GM12878 (cell line): ENCODE measurements around the gene GFRA1.

ENCODE experiments used
- CHD2 ChIP-seq: IDR thresholded peaks from 2 replicates; pipeline ENCODE4 v1.6.1; 2011; ENCODE audit warnings: low read depth, low read length, improper control_type of control experiment, borderline replicate concordance
- POLR2A ChIP-seq: IDR thresholded peaks from 2 replicates; pipeline ENCODE4 v1.6.1; 2011; ENCODE audit warnings: low read depth, mild to moderate bottlenecking, low read length
- RAD21 ChIP-seq: IDR thresholded peaks from 2 replicates; pipeline ENCODE4 v1.6.1; 2011; ENCODE audit warnings: mild to moderate bottlenecking, low read depth, low read length, moderate library complexity; ENCODE audit not compliant: insufficient read depth
- SP1 ChIP-seq: IDR thresholded peaks from one replicate; pipeline ENCODE4 v1.6.1; 2011; ENCODE audit warnings: low read depth, low read length
- TAF1 ChIP-seq: IDR thresholded peaks from 2 replicates; pipeline ENCODE4 v1.6.1; 2011; ENCODE audit warnings: mild to moderate bottlenecking, low read depth, low read length, borderline replicate concordance
- ZNF24 ChIP-seq: fragments of 450-650 bp; IDR thresholded peaks from 2 replicates; pipeline ENCODE4 v1.6.1; 2017; ENCODE audit warnings: antibody characterized with exemption, mild to moderate bottlenecking
- TF ChIP-seq, protein P1 (sequence below), 3 experiments: IDR thresholded peaks in 2 of 3; conservative IDR thresholded peaks in 1 of 3; 2 replicates each; pipeline ENCODE4 v1.5.1; 2011; ENCODE audit warnings: low read depth in 3 of 3, low read length in 3 of 3, mild to moderate bottlenecking in 3 of 3, control low read depth in 2 of 3, moderate library complexity in 2 of 3, inconsistent platforms in 1 of 3, mixed read lengths in 1 of 3; ENCODE audit not compliant: control insufficient read depth in 2 of 3, insufficient read depth in 1 of 3; ENCODE audit errors: extremely low read depth in 1 of 3
- TF ChIP-seq, protein P2 (sequence below): IDR thresholded peaks from 2 replicates; pipeline ENCODE4 v1.6.1; 2011; ENCODE audit warnings: low read depth, mild to moderate bottlenecking, low read length, moderate library complexity, borderline replicate concordance; ENCODE audit errors: extremely low read depth

DNA sequence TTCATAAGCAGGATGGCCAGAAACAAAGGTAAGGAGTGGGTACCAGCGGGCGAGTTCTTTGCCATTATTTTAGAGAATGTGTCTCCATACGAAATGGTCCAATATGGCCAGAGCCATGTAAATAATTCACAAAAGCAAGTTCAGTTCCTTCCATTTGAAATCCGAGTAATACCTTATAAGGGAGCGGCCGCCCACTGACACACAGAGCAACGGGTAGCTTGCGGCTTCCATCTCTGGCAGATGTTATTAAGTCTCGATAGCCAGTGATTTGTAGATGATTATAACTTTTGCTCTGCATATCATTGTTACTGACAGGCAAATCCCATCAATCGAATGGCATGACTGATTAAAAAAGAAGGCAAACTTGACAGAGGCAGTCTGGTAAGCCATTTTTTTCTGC is 63.2 kb downstream of the GFRA1 start:
- TF ChIP-seq, protein P1, sequence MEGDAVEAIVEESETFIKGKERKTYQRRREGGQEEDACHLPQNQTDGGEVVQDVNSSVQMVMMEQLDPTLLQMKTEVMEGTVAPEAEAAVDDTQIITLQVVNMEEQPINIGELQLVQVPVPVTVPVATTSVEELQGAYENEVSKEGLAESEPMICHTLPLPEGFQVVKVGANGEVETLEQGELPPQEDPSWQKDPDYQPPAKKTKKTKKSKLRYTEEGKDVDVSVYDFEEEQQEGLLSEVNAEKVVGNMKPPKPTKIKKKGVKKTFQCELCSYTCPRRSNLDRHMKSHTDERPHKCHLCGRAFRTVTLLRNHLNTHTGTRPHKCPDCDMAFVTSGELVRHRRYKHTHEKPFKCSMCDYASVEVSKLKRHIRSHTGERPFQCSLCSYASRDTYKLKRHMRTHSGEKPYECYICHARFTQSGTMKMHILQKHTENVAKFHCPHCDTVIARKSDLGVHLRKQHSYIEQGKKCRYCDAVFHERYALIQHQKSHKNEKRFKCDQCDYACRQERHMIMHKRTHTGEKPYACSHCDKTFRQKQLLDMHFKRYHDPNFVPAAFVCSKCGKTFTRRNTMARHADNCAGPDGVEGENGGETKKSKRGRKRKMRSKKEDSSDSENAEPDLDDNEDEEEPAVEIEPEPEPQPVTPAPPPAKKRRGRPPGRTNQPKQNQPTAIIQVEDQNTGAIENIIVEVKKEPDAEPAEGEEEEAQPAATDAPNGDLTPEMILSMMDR (IDR thresholded peaks at IDR 0.05 in 2 of 3, conservative IDR thresholded peaks at IDR 0.05 in 1 of 3; ENCODE audit: control insufficient read depth in 2 of 3, extremely low read depth in 1 of 3, insufficient read depth in 1 of 3, low read depth in 3 of 3, low read length in 3 of 3): no peak
- no peak for TF ChIP-seq POLR2A
- no peak for TF ChIP-seq RAD21
- TF ChIP-seq, protein P2, sequence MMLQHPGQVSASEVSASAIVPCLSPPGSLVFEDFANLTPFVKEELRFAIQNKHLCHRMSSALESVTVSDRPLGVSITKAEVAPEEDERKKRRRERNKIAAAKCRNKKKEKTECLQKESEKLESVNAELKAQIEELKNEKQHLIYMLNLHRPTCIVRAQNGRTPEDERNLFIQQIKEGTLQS: no peak
- no peak for TF ChIP-seq CHD2
- TF ChIP-seq TAF1: no peak
- no peak for TF ChIP-seq SP1
- TF ChIP-seq ZNF24: no peak
